ENCODE data around the gene MFAP4. TPM values are rescaled to one million over a fixed set of nuclear protein-coding genes. Genes with fewer than 3 reads are reported as not detected.

MFAP4 gene
- polyA plus RNA-seq, 3 donors: 0.12 to 0.73 (median 0.12) TPM

DNA sequence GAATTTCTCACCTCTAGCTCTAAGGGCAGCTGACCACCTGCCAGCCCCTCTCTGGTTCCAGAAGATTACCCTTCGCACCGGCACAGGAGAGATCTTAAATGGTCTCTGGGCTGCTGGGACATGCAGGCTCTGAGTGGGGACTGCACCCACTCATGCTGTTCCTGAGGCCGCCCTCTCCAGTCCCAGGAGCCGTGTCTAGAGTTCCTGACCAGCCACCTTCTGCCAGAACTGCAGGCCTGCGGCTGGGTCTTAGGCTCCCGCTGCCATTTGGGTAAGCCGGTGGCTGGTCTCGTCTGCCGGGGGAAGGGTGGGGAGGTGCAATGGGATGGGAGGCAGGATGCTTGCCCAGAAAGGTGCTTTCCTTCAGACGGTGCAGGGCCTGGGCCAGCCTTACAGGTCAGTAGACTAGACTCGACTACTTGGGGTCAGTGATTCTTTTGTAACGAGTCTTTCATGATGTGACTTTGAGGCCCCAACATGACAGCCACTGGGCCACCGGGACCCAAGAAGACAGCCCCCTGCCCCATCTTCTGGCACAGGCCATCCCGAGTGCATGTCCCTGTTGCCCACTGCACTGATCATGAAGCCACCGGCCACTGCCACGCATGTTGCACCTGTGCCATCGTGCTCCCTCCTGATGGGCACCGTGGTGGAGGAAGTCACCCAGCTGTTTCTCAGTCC lies 50.9 kb downstream of the MFAP4 start:
- 93% methylated on average over 9 of the region's 18 CpGs for WGBS (ENCODE audit: insufficient coverage)
- Histone ChIP-seq H3K27ac (ENCODE audit: low read depth in 1 of 2, low read length in 2 of 2) (no peak overlapping the region), H4K20me1 (ENCODE audit: insufficient read depth, low read length) (no peaks in the 10 kb centered on the region), H3K9ac (ENCODE audit: insufficient read depth, low read length, poor library complexity, severe bottlenecking) (no peak overlapping the region), H3K27me3 (ENCODE audit: control insufficient read depth in 2 of 2, insufficient read depth in 2 of 2, low read length in 2 of 2) (peaks cover 0 to 53% of the 10 kb centered on the region in 2 donors), H3K79me2 (ENCODE audit: insufficient read depth, low read length) (no peaks in the 10 kb centered on the region), H3K9me3 (replicated peaks in 1 of 2; ENCODE audit: control insufficient read depth in 1 of 2, insufficient read depth in 1 of 2, low read length in 2 of 2) (no peaks in the 10 kb centered on the region), H2AFZ (ENCODE audit: insufficient read depth, low read depth, low read length, poor library complexity, severe bottlenecking) (no peak overlapping the region), H3K4me2 (replicated peaks; ENCODE audit: extremely low read depth, low read length, poor library complexity, severe bottlenecking) (no peak overlapping the region), H3K4me3 (replicated peaks in 1 of 3; ENCODE audit: low read depth in 2 of 3, low read length in 3 of 3) (no peak overlapping the region), H3K4me1 (ENCODE audit: control insufficient read depth in 1 of 2, insufficient read depth in 2 of 2, low read length in 2 of 2) (no peaks in the 10 kb centered on the region), H3K36me3 (replicated peaks in 1 of 2; ENCODE audit: control insufficient read depth in 1 of 2, insufficient read depth in 2 of 2, low read length in 2 of 2) (no peaks in the 10 kb centered on the region)
- no peaks in the 10 kb centered on the region for H3K36me3 Mint-ChIP-seq
- H3K27me3 Mint-ChIP-seq (ENCODE audit: low read depth in 3 of 3): peaks cover 23 to 50% (median 32%) of the 10 kb centered on the region in 3 donors
- TF ChIP-seq, protein P1, sequence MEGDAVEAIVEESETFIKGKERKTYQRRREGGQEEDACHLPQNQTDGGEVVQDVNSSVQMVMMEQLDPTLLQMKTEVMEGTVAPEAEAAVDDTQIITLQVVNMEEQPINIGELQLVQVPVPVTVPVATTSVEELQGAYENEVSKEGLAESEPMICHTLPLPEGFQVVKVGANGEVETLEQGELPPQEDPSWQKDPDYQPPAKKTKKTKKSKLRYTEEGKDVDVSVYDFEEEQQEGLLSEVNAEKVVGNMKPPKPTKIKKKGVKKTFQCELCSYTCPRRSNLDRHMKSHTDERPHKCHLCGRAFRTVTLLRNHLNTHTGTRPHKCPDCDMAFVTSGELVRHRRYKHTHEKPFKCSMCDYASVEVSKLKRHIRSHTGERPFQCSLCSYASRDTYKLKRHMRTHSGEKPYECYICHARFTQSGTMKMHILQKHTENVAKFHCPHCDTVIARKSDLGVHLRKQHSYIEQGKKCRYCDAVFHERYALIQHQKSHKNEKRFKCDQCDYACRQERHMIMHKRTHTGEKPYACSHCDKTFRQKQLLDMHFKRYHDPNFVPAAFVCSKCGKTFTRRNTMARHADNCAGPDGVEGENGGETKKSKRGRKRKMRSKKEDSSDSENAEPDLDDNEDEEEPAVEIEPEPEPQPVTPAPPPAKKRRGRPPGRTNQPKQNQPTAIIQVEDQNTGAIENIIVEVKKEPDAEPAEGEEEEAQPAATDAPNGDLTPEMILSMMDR (IDR thresholded peaks at IDR 0.05): no peak
- no peak for DNase-seq
- H3K4me1 Mint-ChIP-seq: no peaks in the 10 kb centered on the region
- H3K9me3 Mint-ChIP-seq: peaks cover 0 to 3% (median 0%) of the 10 kb centered on the region in 7 donors
- intact Hi-C loops (cut with micrococcal nuclease): loop anchor here in 1 of 2 donors (5.0 kb wide), 1 partner anchor 39 kb away; no protein-coding TSS in a partner anchor
- H3K4me3 Mint-ChIP-seq: no peak overlapping the region
- no peak overlapping the region for H3K27ac Mint-ChIP-seq

DNA sequence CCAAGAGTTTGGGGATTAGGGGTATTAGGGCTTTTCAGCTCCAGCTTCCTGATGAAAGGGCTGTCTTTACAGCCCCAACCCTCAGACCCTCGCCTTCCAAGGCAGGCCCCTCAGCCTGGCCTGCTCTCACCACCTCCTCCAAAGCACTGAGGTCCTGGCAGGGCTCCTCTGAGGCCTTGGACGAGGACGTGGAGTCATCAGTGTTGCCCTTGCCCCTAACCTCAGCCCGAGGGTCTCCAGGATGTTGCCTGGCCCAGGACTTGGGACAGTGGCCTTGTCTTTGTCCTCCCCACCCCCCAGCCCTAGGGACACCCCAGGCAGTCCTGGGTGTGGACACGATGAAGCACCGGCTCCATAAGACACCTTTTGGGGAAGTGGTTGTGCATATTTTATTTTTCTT lies 52.7 kb downstream of the MFAP4 start:
- intact Hi-C loops (cut with micrococcal nuclease): no loop called here
- Mint-ChIP-seq H3K4me1 (no peaks in the 10 kb centered on the region), H3K27ac (no peak overlapping the region), H3K4me3 (no peak overlapping the region), H3K27me3 (ENCODE audit: low read depth in 3 of 3) (peaks cover 26 to 59% (median 33%) of the 10 kb centered on the region in 3 donors), H3K9me3 (peaks cover 0 to 5% (median 0%) of the 10 kb centered on the region in 7 donors), H3K36me3 (no peaks in the 10 kb centered on the region)
- Histone ChIP-seq H3K79me2 (ENCODE audit: insufficient read depth, low read length) (no peaks in the 10 kb centered on the region), H3K4me3 (replicated peaks in 1 of 3; ENCODE audit: low read depth in 2 of 3, low read length in 3 of 3) (no peak overlapping the region), H3K36me3 (replicated peaks in 1 of 2; ENCODE audit: control insufficient read depth in 1 of 2, insufficient read depth in 2 of 2, low read length in 2 of 2) (no peaks in the 10 kb centered on the region), H3K4me2 (replicated peaks; ENCODE audit: extremely low read depth, low read length, poor library complexity, severe bottlenecking) (no peak overlapping the region), H3K27me3 (ENCODE audit: control insufficient read depth in 2 of 2, insufficient read depth in 2 of 2, low read length in 2 of 2) (peaks cover 0 to 51% of the 10 kb centered on the region in 2 donors), H3K27ac (ENCODE audit: low read depth in 1 of 2, low read length in 2 of 2) (no peak overlapping the region), H4K20me1 (ENCODE audit: insufficient read depth, low read length) (no peaks in the 10 kb centered on the region), H2AFZ (ENCODE audit: insufficient read depth, low read depth, low read length, poor library complexity, severe bottlenecking) (no peak overlapping the region), H3K9ac (ENCODE audit: insufficient read depth, low read length, poor library complexity, severe bottlenecking) (no peak overlapping the region), H3K4me1 (ENCODE audit: control insufficient read depth in 1 of 2, insufficient read depth in 2 of 2, low read length in 2 of 2) (no peaks in the 10 kb centered on the region), H3K9me3 (replicated peaks in 1 of 2; ENCODE audit: control insufficient read depth in 1 of 2, insufficient read depth in 1 of 2, low read length in 2 of 2) (no peaks in the 10 kb centered on the region)
- TF ChIP-seq, protein P1 (IDR thresholded peaks at IDR 0.05): no peak
- no peak for DNase-seq
- 87% methylated on average over 3 of the region's 6 CpGs for WGBS (ENCODE audit: insufficient coverage)
